Activated naive CD8-positive, alpha-beta T cell treated with anti-CD3 and anti-CD28 coated beads, Interleukin-2, amount 10 ng/mL, durations not matched to agents 7 days and 5 days (primary cell): ENCODE results near the gene LARGE1. TPM values are rescaled to one million over a fixed set of nuclear protein-coding genes. Genes with fewer than 3 reads are reported as not detected.

Source experiments
- ATAC-seq: fragments of 150-1000 bp; cut with Tn5 transposase; one replicate; pipeline ENCODE4 v1.10.0; 2021; ENCODE audit warnings: low read depth, moderate library complexity
- POLR2A ChIA-PET: fragments of 350-600 bp; sonication (Branson Sonifier 250); formaldehyde crosslinking; loops from one replicate; lab custom pipeline; 2021; ENCODE audit warnings: antibody characterized with exemption; lab: Charles Lee
- DNase-seq: peaks from one replicate; pipeline ENCODE4 v3.0.0; 2021
- H3K27ac Mint-ChIP-seq: one replicate; pipeline ENCODE4 v1.8.0; 2022; ENCODE audit warnings: mild to moderate bottlenecking, mixed read lengths
- H3K27me3 Mint-ChIP-seq: one replicate; pipeline ENCODE4 v1.8.0; 2022; ENCODE audit warnings: mild to moderate bottlenecking, moderate library complexity, mixed read lengths
- H3K36me3 Mint-ChIP-seq: one replicate; pipeline ENCODE4 v1.8.0; 2021; ENCODE audit warnings: mild to moderate bottlenecking, mixed read lengths
- H3K4me1 Mint-ChIP-seq: one replicate; pipeline ENCODE4 v1.8.0; 2021; ENCODE audit warnings: mixed read lengths
- H3K4me3 Mint-ChIP-seq: one replicate; pipeline ENCODE4 v1.8.0; 2022; ENCODE audit warnings: mild to moderate bottlenecking, moderate library complexity, mixed read lengths
- H3K9me3 Mint-ChIP-seq: one replicate; pipeline ENCODE4 v1.8.0; 2021; ENCODE audit warnings: mixed read lengths
- total RNA-seq, 2 experiments: library from RNA; stranded (reverse); gene quantifications; one replicate each; pipeline ENCODE4 v1.2.3, GENCODE V29; 2021

The LARGE1 gene
- total RNA-seq, 2 experiments from 2014 or later = 0.68 to 0.75 TPM

GRCh38 chr22:33921525-33922348, 1.5 kb upstream of the LARGE1 start:
- Mint-ChIP-seq H3K36me3 (no peaks in the 10 kb centered on the region), H3K4me1 (peaks cover 15% of the 10 kb centered on the region), H3K9me3 (no peaks in the 10 kb centered on the region), H3K27ac (no peak overlapping the region), H3K4me3 (peak overlapping the region; percentile 72), H3K27me3 (peaks cover 50% of the 10 kb centered on the region)
- ATAC-seq (no peak), DNase-seq (peak; percentile 36)
- POLR2A ChIA-PET = no interaction called here

DNA sequence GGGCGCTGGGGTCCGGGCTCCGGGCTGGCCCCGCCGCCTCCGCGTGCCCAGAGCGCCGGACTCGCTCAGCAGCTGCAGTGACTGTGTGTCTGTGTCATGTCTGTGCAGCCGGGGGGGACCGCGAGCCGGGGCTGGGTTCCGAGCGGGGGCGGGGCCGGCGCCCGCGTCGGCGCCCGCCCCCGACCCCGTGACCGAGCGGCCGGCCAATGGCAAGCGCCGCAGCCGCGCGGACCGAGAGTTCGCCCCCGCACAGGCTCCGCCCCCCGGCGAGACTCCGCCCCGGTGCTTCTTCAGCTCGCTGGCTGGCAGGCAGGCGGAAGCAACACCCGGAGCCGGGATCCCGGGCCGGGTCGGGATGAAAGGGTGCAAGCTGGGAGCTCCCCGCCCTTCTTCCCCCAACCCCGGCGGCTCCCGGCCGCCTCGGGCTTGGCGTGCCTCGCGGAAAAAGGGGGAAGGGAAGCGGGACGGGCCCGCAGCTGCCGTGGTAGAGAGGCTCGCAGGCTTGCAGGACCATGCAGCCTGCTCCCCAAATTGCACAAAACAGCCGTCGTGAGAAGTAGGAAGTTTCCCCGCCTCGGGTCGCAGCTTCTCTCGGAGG, 750 bp upstream of the LARGE1 start:
- POLR2A ChIA-PET = interaction anchor here (0.6 kb wide), 1 partner anchor 339 kb away, joined by 3 read pairs; no protein-coding TSS in a partner anchor
- peak; percentile 92 for ATAC-seq
- Mint-ChIP-seq H3K9me3 (no peaks in the 10 kb centered on the region), H3K27me3 (peaks cover 50% of the 10 kb centered on the region), H3K4me3 (peak overlapping the region; percentile 72), H3K36me3 (no peaks in the 10 kb centered on the region), H3K27ac (no peak overlapping the region), H3K4me1 (peaks cover 15% of the 10 kb centered on the region)
- DNase-seq = peak; percentile 94

DNA sequence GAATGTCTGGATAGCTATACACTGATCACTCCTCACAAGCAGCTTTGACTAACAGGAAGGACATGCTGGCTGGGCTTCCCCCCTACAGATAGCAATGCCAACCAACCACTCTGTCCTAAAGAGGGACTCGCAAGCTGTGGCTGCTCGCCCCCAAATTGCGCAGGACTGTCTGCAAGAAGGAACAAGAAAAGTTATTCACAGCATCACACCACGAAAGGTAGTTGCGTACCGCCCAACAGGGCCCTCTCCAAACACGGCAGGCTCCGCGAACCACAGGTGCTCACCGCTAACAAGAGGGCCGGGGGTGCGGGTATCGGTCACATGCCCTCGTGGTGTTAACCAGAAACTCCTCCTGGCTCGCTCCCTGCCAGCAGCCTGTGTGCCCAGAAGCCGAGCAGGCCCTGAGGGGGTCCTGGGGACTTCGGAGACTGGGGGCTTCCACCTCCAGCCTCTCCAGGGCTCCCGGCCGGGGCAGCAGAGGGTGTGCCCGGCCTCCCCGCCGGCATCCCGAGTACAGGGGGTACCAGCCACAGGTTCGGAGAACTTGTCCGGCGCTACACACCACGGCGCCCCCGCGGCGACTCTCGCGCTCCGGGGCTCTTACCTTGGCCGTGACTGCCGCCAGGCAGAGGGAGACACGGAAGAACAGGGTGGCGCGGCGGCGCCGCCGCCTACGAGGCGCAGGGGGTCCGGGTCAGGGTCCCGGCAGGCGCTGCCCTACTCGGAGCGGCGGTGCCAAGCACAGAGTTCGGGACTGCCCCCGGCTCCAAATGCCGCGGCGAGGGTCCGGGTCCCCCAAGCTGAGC, 682 bp downstream of the LARGE1 start:
- no peaks in the 10 kb centered on the region for H3K9me3 Mint-ChIP-seq
- peaks cover 47% of the 10 kb centered on the region for H3K27me3 Mint-ChIP-seq
- DNase-seq (peak; percentile 38), ATAC-seq (no peak)
- H3K4me3 Mint-ChIP-seq = peak overlapping the region; percentile 56
- H3K4me1 Mint-ChIP-seq = peaks cover 15% of the 10 kb centered on the region
- no peaks in the 10 kb centered on the region for H3K36me3 Mint-ChIP-seq
- H3K27ac Mint-ChIP-seq = no peak overlapping the region
- POLR2A ChIA-PET = no interaction called here

DNA sequence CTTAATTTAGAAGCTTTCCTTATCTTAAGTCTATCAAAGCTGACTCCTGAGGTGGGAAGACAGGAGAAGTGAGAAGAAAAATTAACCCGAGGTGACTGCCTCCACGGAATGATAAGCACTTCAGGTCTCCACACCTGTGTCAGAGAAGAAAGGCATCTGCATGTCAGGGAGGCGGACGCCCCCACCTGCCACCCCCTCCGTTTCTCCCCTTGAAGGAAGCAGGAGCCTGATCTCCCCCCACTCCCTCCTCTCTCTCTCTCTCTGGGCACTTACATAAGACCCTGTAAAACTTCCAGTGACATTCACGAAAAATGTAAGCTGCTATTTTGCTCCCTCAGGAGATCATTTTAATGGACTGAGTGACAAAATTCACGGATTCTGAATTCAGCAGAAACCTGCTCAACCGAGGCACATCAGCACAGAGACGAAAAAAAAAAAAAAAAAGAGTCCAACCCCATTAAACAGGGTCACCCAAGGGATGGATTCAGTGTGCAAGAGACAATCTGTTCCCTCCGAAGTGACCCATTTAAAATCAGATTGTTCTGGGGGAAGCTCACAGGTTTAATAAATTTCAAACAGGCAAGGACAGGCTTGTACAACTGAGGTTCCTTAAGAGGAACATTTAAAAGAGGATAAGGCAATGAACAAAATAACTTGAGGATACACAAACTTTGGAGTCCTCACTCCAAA, 1.5 kb downstream of the LARGE1 start:
- Mint-ChIP-seq H3K4me1 (peaks cover 15% of the 10 kb centered on the region), H3K27ac (no peak overlapping the region), H3K36me3 (no peaks in the 10 kb centered on the region), H3K9me3 (no peaks in the 10 kb centered on the region), H3K27me3 (peaks cover 44% of the 10 kb centered on the region), H3K4me3 (peak overlapping the region; percentile 56)
- ATAC-seq = no peak
- POLR2A ChIA-PET = no interaction called here
- DNase-seq = no peak

DNA sequence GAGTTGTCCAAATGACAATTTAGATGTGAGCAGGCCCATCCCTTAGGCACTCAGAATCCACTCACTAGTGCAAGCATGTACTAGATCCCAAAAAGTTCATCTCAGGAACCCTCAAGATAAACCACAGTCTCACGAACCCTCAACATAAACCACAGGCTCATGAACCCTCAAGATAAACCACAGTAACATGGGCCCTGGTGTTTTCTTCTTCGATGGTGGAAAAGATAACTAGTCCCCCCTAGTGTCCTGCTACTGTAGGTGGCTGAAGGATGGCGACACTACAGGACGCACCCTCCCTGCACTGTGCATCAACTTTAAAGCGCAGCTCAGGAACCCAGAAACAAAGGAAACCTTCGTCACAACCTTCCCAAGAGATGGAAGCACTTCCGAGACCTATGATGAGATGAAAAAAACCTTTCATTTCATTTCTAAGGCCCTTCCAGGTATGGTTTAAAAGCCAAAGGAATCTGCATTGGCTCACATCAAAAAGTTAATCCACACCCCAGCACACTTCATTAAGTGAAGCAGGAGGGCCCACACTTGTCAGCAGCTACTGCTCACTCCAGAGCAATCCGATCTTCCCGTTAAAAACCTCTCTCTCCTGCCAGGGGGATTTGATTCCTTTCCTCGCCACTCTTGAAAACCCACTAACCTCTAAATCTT, 2.4 kb downstream of the LARGE1 start:
- Mint-ChIP-seq H3K4me1 (peaks cover 10% of the 10 kb centered on the region), H3K4me3 (no peak overlapping the region), H3K27me3 (peaks cover 37% of the 10 kb centered on the region), H3K36me3 (no peaks in the 10 kb centered on the region), H3K27ac (no peak overlapping the region), H3K9me3 (no peaks in the 10 kb centered on the region)
- POLR2A ChIA-PET = no interaction called here
- ATAC-seq (no peak), DNase-seq (no peak)

- DNase-seq (no peak), ATAC-seq (no peak)
- H3K4me1 Mint-ChIP-seq = peaks cover 2% of the 10 kb centered on the region
- no peaks in the 10 kb centered on the region for H3K9me3 Mint-ChIP-seq
- H3K36me3 Mint-ChIP-seq = no peaks in the 10 kb centered on the region
- peaks cover 24% of the 10 kb centered on the region for H3K27me3 Mint-ChIP-seq
- POLR2A ChIA-PET = no interaction called here
- H3K27ac Mint-ChIP-seq = no peak overlapping the region
- H3K4me3 Mint-ChIP-seq = no peak overlapping the region
Observed at GRCh38 chr22:33914699-33915098, 5.6 kb downstream of the LARGE1 start.

GRCh38 chr22:33914131-33914530, 6.1 kb downstream of the LARGE1 start:
- Mint-ChIP-seq H3K36me3 (no peaks in the 10 kb centered on the region), H3K27me3 (peaks cover 19% of the 10 kb centered on the region), H3K9me3 (no peaks in the 10 kb centered on the region), H3K27ac (no peak overlapping the region), H3K4me1 (no peaks in the 10 kb centered on the region), H3K4me3 (no peak overlapping the region)
- POLR2A ChIA-PET = no interaction called here
- ATAC-seq (no peak), DNase-seq (no peak)

DNA sequence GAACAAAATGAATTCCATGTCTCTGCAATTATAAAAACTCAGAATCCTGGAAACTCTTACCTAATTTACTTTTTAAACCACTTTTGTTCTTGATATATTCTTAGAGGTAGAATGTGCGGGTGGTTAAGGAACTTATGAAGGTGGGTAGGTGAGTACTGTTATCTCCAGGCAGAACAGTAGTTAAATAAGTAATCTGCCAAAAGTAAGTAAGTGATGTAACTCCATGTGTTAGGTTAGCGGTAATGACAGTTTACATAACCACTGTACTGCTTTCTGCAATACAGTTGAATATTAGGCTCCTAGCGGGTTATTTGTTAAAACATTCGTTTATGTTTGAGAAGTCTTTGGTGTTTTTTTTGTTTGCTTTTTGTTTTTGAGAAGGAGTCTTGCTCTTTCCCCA, 7.1 kb downstream of the LARGE1 start:
- POLR2A ChIA-PET = no interaction called here
- Mint-ChIP-seq H3K4me3 (no peak overlapping the region), H3K9me3 (no peaks in the 10 kb centered on the region), H3K36me3 (no peaks in the 10 kb centered on the region), H3K4me1 (no peaks in the 10 kb centered on the region), H3K27ac (no peak overlapping the region), H3K27me3 (peaks cover 9% of the 10 kb centered on the region)
- ATAC-seq (no peak), DNase-seq (no peak)

DNA sequence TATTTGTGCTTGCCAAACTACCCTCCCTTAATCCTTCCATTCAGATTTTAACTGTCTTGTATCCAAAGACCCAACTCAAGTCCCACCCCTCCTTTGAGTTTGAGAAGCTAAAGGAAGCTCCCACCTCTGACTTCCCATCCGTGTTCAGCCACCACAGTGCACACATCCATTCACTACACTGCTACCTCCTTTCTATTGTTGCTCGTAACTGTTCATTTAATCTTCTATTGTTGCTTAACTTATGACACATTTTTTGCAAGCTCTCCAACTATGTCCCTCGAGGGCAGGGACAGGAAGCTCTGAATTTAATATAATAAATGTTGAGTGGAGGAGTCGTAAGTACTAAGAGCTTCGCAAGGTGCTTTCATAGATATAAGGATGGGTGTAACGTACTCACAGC, 10.4 kb downstream of the LARGE1 start:
- no peaks in the 10 kb centered on the region for H3K4me1 Mint-ChIP-seq
- ATAC-seq (no peak), DNase-seq (no peak)
- H3K27me3 Mint-ChIP-seq = no peaks in the 10 kb centered on the region
- H3K36me3 Mint-ChIP-seq = no peaks in the 10 kb centered on the region
- no peak overlapping the region for H3K27ac Mint-ChIP-seq
- POLR2A ChIA-PET = no interaction called here
- no peaks in the 10 kb centered on the region for H3K9me3 Mint-ChIP-seq
- H3K4me3 Mint-ChIP-seq = no peak overlapping the region

GRCh38 chr22:33909075-33909458, 11.2 kb downstream of the LARGE1 start:
- Mint-ChIP-seq H3K4me1 (no peaks in the 10 kb centered on the region), H3K4me3 (no peak overlapping the region), H3K27me3 (no peaks in the 10 kb centered on the region), H3K9me3 (no peaks in the 10 kb centered on the region), H3K36me3 (no peaks in the 10 kb centered on the region), H3K27ac (no peak overlapping the region)
- ATAC-seq (no peak), DNase-seq (no peak)
- POLR2A ChIA-PET = no interaction called here

- DNase-seq = no peak
- Mint-ChIP-seq H3K4me1 (no peaks in the 10 kb centered on the region), H3K4me3 (no peak overlapping the region), H3K9me3 (no peaks in the 10 kb centered on the region), H3K36me3 (no peaks in the 10 kb centered on the region), H3K27ac (no peak overlapping the region), H3K27me3 (no peaks in the 10 kb centered on the region)
- POLR2A ChIA-PET = no interaction called here
- ATAC-seq = no peak
Observed at GRCh38 chr22:33908171-33909074, 11.9 kb downstream of the LARGE1 start.

DNA sequence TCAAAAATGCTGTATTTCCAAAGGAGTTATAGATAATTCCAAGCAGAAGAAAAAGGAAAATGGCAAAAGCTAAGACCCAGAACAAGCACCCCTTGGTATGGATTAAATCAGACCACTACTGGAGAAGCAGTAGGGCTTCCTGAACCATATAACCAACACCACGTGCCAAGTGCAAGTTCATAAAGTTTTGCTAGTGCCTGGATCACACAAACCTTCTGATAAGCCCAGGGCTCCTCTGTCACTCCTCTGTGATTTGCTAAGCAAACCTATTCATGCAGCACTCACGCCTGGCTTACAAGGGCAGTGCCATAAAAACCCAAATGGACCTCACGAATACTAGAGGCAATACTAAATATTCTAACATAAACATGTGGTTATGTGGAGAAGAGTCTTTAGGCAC, 13.3 kb downstream of the LARGE1 start:
- Mint-ChIP-seq H3K27ac (no peak overlapping the region), H3K36me3 (no peaks in the 10 kb centered on the region), H3K9me3 (peaks cover 2% of the 10 kb centered on the region), H3K4me3 (no peak overlapping the region), H3K27me3 (no peaks in the 10 kb centered on the region), H3K4me1 (no peaks in the 10 kb centered on the region)
- POLR2A ChIA-PET = no interaction called here
- ATAC-seq (no peak), DNase-seq (no peak)
